Dermis blood vessel endothelial cell (primary cell): ENCODE measurements around the gene ALDH3A2. TPM values are rescaled to one million over a fixed set of nuclear protein-coding genes. Genes with fewer than 3 reads are reported as not detected.
"Not testable (repeated sequence)": the region's sequence is repeated elsewhere in the genome, so short reads cannot be mapped to it uniquely, and the experiment has no call there.

ENCODE experiments used
- DNase-seq: peaks from one replicate; pipeline ENCODE4 v3.0.0; 2010
- total RNA-seq: library from RNA; depleted of rRNA; stranded (reverse); fragments of >200 nt; gene quantifications from 2 replicates; pipeline ENCODE4 v1.2.3, GENCODE V29; 2014

The ALDH3A2 gene
- total RNA-seq, 1 donor from 2014 or later: 149 TPM

- no peak for DNase-seq
Observed at GRCh38 chr17:19651451-19652238, 3.1 kb downstream of the ALDH3A2 start.

GRCh38 chr17:19652595-19652994, 4.0 kb downstream of the ALDH3A2 start:
- DNase-seq: no peak

GRCh38 chr17:19654342-19654886, 5.9 kb downstream of the ALDH3A2 start:
- DNase-seq: no peak

- DNase-seq: peak; percentile 32
Observed at GRCh38 chr17:19654896-19655295, 6.3 kb downstream of the ALDH3A2 start.

- DNase-seq: no peak
Observed at GRCh38 chr17:19656336-19656735, 7.8 kb downstream of the ALDH3A2 start.

- no peak for DNase-seq
Observed at GRCh38 chr17:19656851-19657581, 8.5 kb downstream of the ALDH3A2 start.

- no peak for DNase-seq
Observed at GRCh38 chr17:19659366-19660177, 11.0 kb downstream of the ALDH3A2 start.

GRCh38 chr17:19660219-19660870, 11.8 kb downstream of the ALDH3A2 start:
- DNase-seq: no peak

GRCh38 chr17:19661121-19661520, 12.6 kb downstream of the ALDH3A2 start:
- no peak for DNase-seq

- no peak for DNase-seq
Observed at GRCh38 chr17:19663097-19663496, 14.5 kb downstream of the ALDH3A2 start.

GRCh38 chr17:19664136-19664820, 15.7 kb downstream of the ALDH3A2 start:
- DNase-seq: no peak

GRCh38 chr17:19664821-19665181, 16.2 kb downstream of the ALDH3A2 start:
- DNase-seq: no peak

- DNase-seq: not testable (repeated sequence)
Observed at GRCh38 chr17:19669680-19670079, 21.1 kb downstream of the ALDH3A2 start.

GRCh38 chr17:19670908-19671307, 22.4 kb downstream of the ALDH3A2 start:
- DNase-seq: no peak

GRCh38 chr17:19671433-19671832, 22.9 kb downstream of the ALDH3A2 start:
- no peak for DNase-seq

- peak; percentile 23 for DNase-seq
Observed at GRCh38 chr17:19672009-19672750, 23.6 kb downstream of the ALDH3A2 start.

- DNase-seq: no peak
Observed at GRCh38 chr17:19673623-19674022, 25.1 kb downstream of the ALDH3A2 start.

GRCh38 chr17:19676896-19677295, 28.3 kb downstream of the ALDH3A2 start:
- DNase-seq: no peak

GRCh38 chr17:19677736-19678379, 29.3 kb downstream of the ALDH3A2 start:
- no peak for DNase-seq
